H1 (cell line): Measurements from ENCODE around the gene SMG7. TPM values are rescaled to one million over a fixed set of nuclear protein-coding genes. Genes with fewer than 3 reads are reported as not detected.

Experiments used
- CTCF ChIA-PET: fragments of 300-600 bp; sonication (Branson Sonifier 250); formaldehyde crosslinking; loops from one replicate; lab custom pipeline; 2021; ENCODE audit not compliant: partially characterized antibody; lab: Charles Lee
- POLR2A ChIA-PET: fragments of 300-600 bp; sonication (Branson Sonifier 250); formaldehyde crosslinking; loops from one replicate; lab custom pipeline; 2021; ENCODE audit warnings: inconsistent platforms; ENCODE audit not compliant: partially characterized antibody; lab: Charles Lee
- DNase-seq, 2 experiments: peaks; one replicate each; pipeline versions ENCODE4 v3.0.0 to v3.0.0-alpha.2; 2010 to 2022; ENCODE audit warnings: low spot score in 2 of 2, low read depth in 1 of 2, mixed read lengths in 1 of 2
- FAIRE-seq: peaks from 2 replicates; lab custom pipeline; 2011; peaks lifted over from hg19 to GRCh38; lab: Jason Lieb, UNC
- H2AFZ ChIP-seq: 2 replicates; pipeline ENCODE4 v1.8.1; 2012; ENCODE audit warnings: low read length, inconsistent platforms
- H2AK5ac ChIP-seq: 2 replicates; pipeline ENCODE4 v1.6.1; 2013; ENCODE audit warnings: low read depth, low read length
- H2BK120ac ChIP-seq: replicated peaks from 2 replicates; pipeline ENCODE3; 2013; ENCODE audit warnings: low read depth, low read length, inconsistent platforms
- H2BK12ac ChIP-seq: 2 replicates; pipeline ENCODE4 v1.6.1; 2013; ENCODE audit warnings: low read depth, low read length
- H2BK15ac ChIP-seq: 2 replicates; pipeline ENCODE4 v1.6.1; 2013; ENCODE audit warnings: low read length
- H2BK20ac ChIP-seq: 2 replicates; pipeline ENCODE4 v1.6.1; 2013; ENCODE audit warnings: low read length
- H2BK5ac ChIP-seq: 2 replicates; pipeline ENCODE4 v1.6.1; 2013; ENCODE audit warnings: low read depth, low read length
- H3K14ac ChIP-seq: 2 replicates; pipeline ENCODE4 v1.6.1; 2013; ENCODE audit warnings: inconsistent platforms; ENCODE audit not compliant: insufficient read length
- H3K18ac ChIP-seq: 2 replicates; pipeline ENCODE4 v1.6.1; 2013; ENCODE audit warnings: low read length; ENCODE audit errors: extremely low read depth
- H3K23ac ChIP-seq: 2 replicates; pipeline ENCODE4 v1.6.1; 2013; ENCODE audit warnings: inconsistent platforms; ENCODE audit not compliant: insufficient read length
- H3K23me2 ChIP-seq: 2 replicates; pipeline ENCODE4 v1.6.1; 2013; ENCODE audit warnings: low read depth, low read length
- H3K27ac ChIP-seq: 2 replicates; pipeline ENCODE4 v1.6.1; 2011; ENCODE audit warnings: low read depth, low read length, inconsistent platforms
- H3K27me3 ChIP-seq, 4 experiments: replicated peaks in 1 of 4; 1 replicate in 1 of 4; 2 replicates in 3 of 4; pipeline versions ENCODE4 v1.6.1 to v1.8.1; 2011 to 2013; ENCODE audit warnings: low read length in 3 of 4, mild to moderate bottlenecking in 3 of 4, inconsistent platforms in 2 of 4, mixed read lengths in 2 of 4, moderate library complexity in 1 of 4; ENCODE audit not compliant: control insufficient read depth in 3 of 4, insufficient read depth in 3 of 4; ENCODE audit errors: extremely low read depth in 1 of 4
- H3K36me3 ChIP-seq, 4 experiments: 2 replicates each; pipeline versions ENCODE4 v1.6.1 to v1.8.1; 2011 to 2013; ENCODE audit warnings: mild to moderate bottlenecking in 4 of 4, low read length in 3 of 4, moderate library complexity in 2 of 4, control low read depth in 1 of 4, inconsistent platforms in 1 of 4; ENCODE audit not compliant: insufficient read depth in 4 of 4, control insufficient read depth in 2 of 4
- H3K4ac ChIP-seq: replicated peaks from 2 replicates; pipeline ENCODE3; 2013; ENCODE audit warnings: low read length, low read depth, mixed read lengths, inconsistent platforms; ENCODE audit not compliant: insufficient read length
- H3K4me1 ChIP-seq, 4 experiments: replicated peaks in 1 of 4; 1 replicate in 1 of 4; 2 replicates in 3 of 4; pipeline versions ENCODE4 v1.6.1 to v1.8.1; 2011 to 2013; ENCODE audit warnings: low read length in 3 of 4, inconsistent platforms in 2 of 4, mixed read lengths in 1 of 4; ENCODE audit not compliant: insufficient read depth in 4 of 4, control insufficient read depth in 3 of 4
- H3K4me2 ChIP-seq, 2 experiments: 2 replicates each; pipeline versions ENCODE4 v1.6.1 to v1.8.1; 2011 to 2013; ENCODE audit warnings: low read depth in 2 of 2, low read length in 2 of 2, control low read depth in 1 of 2, inconsistent platforms in 1 of 2, mild to moderate bottlenecking in 1 of 2; ENCODE audit not compliant: insufficient read depth in 1 of 2
- H3K4me3 ChIP-seq, 4 experiments: fragments of 200-600, 300-600 bp in 1 of 4; sonication (generic), shearing (Covaris generic), sonication (Bioruptor Twin) in 1 of 4; 2 replicates each; pipeline versions ENCODE4 v1.5.1 to v1.8.1; 2011 to 2016; ENCODE audit warnings: low read length in 4 of 4, low read depth in 3 of 4, control low read depth in 2 of 4, inconsistent platforms in 2 of 4, mild to moderate bottlenecking in 2 of 4, mixed read lengths in 1 of 4, moderate library complexity in 1 of 4; ENCODE audit not compliant: insufficient read depth in 2 of 4; ENCODE audit errors: extremely low read depth in 1 of 4
- H3K56ac ChIP-seq: replicated peaks from 2 replicates; pipeline ENCODE3; 2013; ENCODE audit warnings: low read depth, mild to moderate bottlenecking, mixed read lengths, low read length, inconsistent platforms; ENCODE audit not compliant: insufficient read length
- H3K79me1 ChIP-seq: 2 replicates; pipeline ENCODE4 v1.6.1; 2013; ENCODE audit warnings: low read depth, low read length, control low read depth
- H3K79me2 ChIP-seq, 2 experiments: 2 replicates each; pipeline versions ENCODE4 v1.6.1 to v1.8.1; 2012 to 2013; ENCODE audit warnings: low read length in 2 of 2, mild to moderate bottlenecking in 2 of 2, inconsistent platforms in 1 of 2; ENCODE audit not compliant: insufficient read depth in 2 of 2, control insufficient read depth in 1 of 2
- H3K9ac ChIP-seq, 4 experiments: replicated peaks in 1 of 4; 1 replicate in 1 of 4; 2 replicates in 3 of 4; pipeline versions ENCODE4 v1.6.1 to v1.8.1; 2011 to 2013; ENCODE audit warnings: low read depth in 3 of 4, low read length in 3 of 4, control low read depth in 2 of 4, mild to moderate bottlenecking in 2 of 4, moderate library complexity in 2 of 4, inconsistent platforms in 1 of 4; ENCODE audit errors: extremely low read depth in 1 of 4
- H3K9me3 ChIP-seq, 2 experiments: 2 replicates each; pipeline versions ENCODE4 v1.6.1 to v1.8.1; 2012 to 2013; ENCODE audit warnings: mild to moderate bottlenecking in 2 of 2, moderate library complexity in 2 of 2, control low read depth in 1 of 2, inconsistent platforms in 1 of 2, low read depth in 1 of 2, low read length in 1 of 2, mixed read lengths in 1 of 2; ENCODE audit not compliant: insufficient read depth in 2 of 2
- H4K20me1 ChIP-seq, 2 experiments: replicated peaks in 1 of 2; 2 replicates each; pipeline versions ENCODE3 to v1.8.1; 2011 to 2013; ENCODE audit warnings: inconsistent platforms in 2 of 2, low read length in 2 of 2, mild to moderate bottlenecking in 1 of 2; ENCODE audit not compliant: insufficient read depth in 2 of 2, control insufficient read depth in 1 of 2
- H4K5ac ChIP-seq: 2 replicates; pipeline ENCODE4 v1.6.1; 2013; ENCODE audit warnings: low read length, low read depth, mixed read lengths, inconsistent platforms; ENCODE audit not compliant: insufficient read length
- H4K8ac ChIP-seq: 2 replicates; pipeline ENCODE4 v1.8.0; 2013; ENCODE audit warnings: mild to moderate bottlenecking, moderate library complexity, low read length, inconsistent platforms; ENCODE audit not compliant: insufficient read depth; ENCODE audit errors: extremely low read depth
- H4K91ac ChIP-seq: replicated peaks from 2 replicates; pipeline ENCODE3; 2013; ENCODE audit warnings: low read length, mixed read lengths, inconsistent platforms; ENCODE audit not compliant: insufficient read length
- CBX5 ChIP-seq: fragments of 300-800, 300-1000 bp; sonication (generic); IDR thresholded peaks from 2 replicates; pipeline ENCODE4 v1.7.1; 2016; ENCODE audit warnings: antibody characterized with exemption, low read length, low read depth
- CTCF ChIP-seq, 3 experiments: IDR thresholded peaks; 1 replicate in 2 of 3; 2 replicates in 1 of 3; pipeline versions ENCODE4 v1.5.1 to v1.6.1; 2011; ENCODE audit warnings: low read length in 3 of 3, mild to moderate bottlenecking in 3 of 3, inconsistent platforms in 2 of 3, low read depth in 1 of 3, moderate library complexity in 1 of 3; ENCODE audit not compliant: insufficient read depth in 1 of 3; ENCODE audit errors: control extremely low read depth in 1 of 3
- EGR1 ChIP-seq: IDR thresholded peaks from 2 replicates; pipeline ENCODE4 v1.6.1; 2011; ENCODE audit warnings: low read depth, low read length, borderline replicate concordance
- HDAC6 ChIP-seq: IDR thresholded peaks from one replicate; pipeline ENCODE4 v1.7.1; 2012; ENCODE audit warnings: low read depth, mild to moderate bottlenecking, inconsistent platforms, low read length, moderate library complexity
- JUND ChIP-seq: IDR thresholded peaks from 2 replicates; pipeline ENCODE4 v1.6.1; 2011; ENCODE audit warnings: mild to moderate bottlenecking, improper control_type of control experiment, low read length
- MAFK ChIP-seq: IDR thresholded peaks from 2 replicates; pipeline ENCODE4 v1.6.1; 2012; ENCODE audit warnings: low read depth, mild to moderate bottlenecking, improper control_type of control experiment, low read length
- PHF8 ChIP-seq: fragments of 200-600 bp; sonication (generic); conservative IDR thresholded peaks from 2 replicates; pipeline ENCODE4 v1.7.1; 2012; ENCODE audit warnings: low read depth, mild to moderate bottlenecking, inconsistent platforms, low read length, moderate library complexity
- RNF2 ChIP-seq: fragments of 200-900, 300-1000 bp; sonication (generic); IDR thresholded peaks from 2 replicates; pipeline ENCODE4 v1.7.1; 2016; ENCODE audit warnings: borderline replicate concordance, low read depth, mild to moderate bottlenecking, antibody characterized with exemption, low read length; ENCODE audit not compliant: poor library complexity, severe bottlenecking; ENCODE audit errors: missing control alignments
- SIRT6 ChIP-seq: IDR thresholded peaks from one replicate; pipeline ENCODE4 v1.7.1; 2012; ENCODE audit warnings: low read length, inconsistent platforms
- SP1 ChIP-seq: IDR thresholded peaks from 2 replicates; pipeline ENCODE4 v1.6.1; 2011; ENCODE audit warnings: low read depth, low read length
- SP4 ChIP-seq: IDR thresholded peaks from 2 replicates; pipeline ENCODE4 v1.6.1; 2012; ENCODE audit warnings: low read length, inconsistent platforms
- TAF7 ChIP-seq: optimal IDR thresholded peaks from 2 replicates; pipeline ENCODE3; 2011; ENCODE audit warnings: low read depth, mild to moderate bottlenecking, inconsistent platforms, low read length, moderate library complexity, borderline replicate concordance
- WGBS, 2 experiments: shearing (Covaris generic) in 1 of 2; methylation state at CpG; one replicate each; pipeline versions ENCODE4 v1.1.6 to v1.1.7; 2013 to 2015; ENCODE audit warnings: low lambda C conversion rate in 2 of 2, mixed read lengths in 2 of 2, inconsistent platforms in 1 of 2, low coverage in 1 of 2, missing lambda C conversion rate in 1 of 2; ENCODE audit not compliant: insufficient replicate concordance in 2 of 2, insufficient coverage in 1 of 2, insufficient read length in 1 of 2; ENCODE audit errors: extremely low coverage in 1 of 2, missing lambda C conversion rate in 1 of 2; 5-methylcytosine and 5-hydroxymethylcytosine counted together
- polyA plus RNA-seq, 7 experiments: library from polyadenylated mRNA; depleted of rRNA in 3 of 7; stranded (reverse) in 5 of 7; unstranded in 2 of 7; fragments of >200 nt in 5 of 7; fragments of 200-250 nt in 2 of 7; gene quantifications; 1 replicate in 5 of 7; 2 replicates in 1 of 7; 4 replicates in 1 of 7; pipeline versions ENCODE4 v1.2.1 to v1.2.3, GENCODE V29; 2011 to 2013; ENCODE audit warnings: missing spikeins in 2 of 7, mixed read lengths in 2 of 7
- total RNA-seq: library from RNA; stranded (reverse); fragmentation: NEBNext Ultra II Directional; extraction: Animal tissue kit (Norgen Biotek cat#: 25700); gene quantifications from 2 replicates; pipeline ENCODE4 v1.2.1, GENCODE V29; 2021

Gene SMG7
- total and polyA plus RNA-seq, 2 of the 8 experiments (the other 6 are each of a cell fraction or from before 2014, with no cell fraction given), result 39.3 to 65.6 TPM

- ChIA-PET POLR2A (no interaction called here), CTCF (interaction anchor here (1.5 kb wide), 1 partner anchor 24 kb away, joined by 3 read pairs; no protein-coding TSS in a partner anchor)
- 82% methylated on average over 2 of the region's 2 CpGs; no CpG with 5 or more reads in 1 of the 2 experiments for WGBS, 2 experiments
- no peak overlapping the region for H3K4ac ChIP-seq
- H2AK5ac ChIP-seq, result no peak overlapping the region
- H2BK20ac ChIP-seq, result no peak overlapping the region
- peaks cover 0 to 46% (median 8%) of the 10 kb centered on the region in 4 experiments; a peak in 5 of 8 replicates for H3K36me3 ChIP-seq
- H3K27me3 ChIP-seq, result no peaks in the 10 kb centered on the region
- no peak overlapping the region for H3K9ac ChIP-seq
- peaks cover 2% of the 10 kb centered on the region; the same call in 1 of the 2 replicates for H3K79me1 ChIP-seq
- H3K23ac ChIP-seq, result no peak overlapping the region
- no peak overlapping the region for H2BK12ac ChIP-seq
- no peak overlapping the region for H3K27ac ChIP-seq
- peaks cover 0 to 4% of the 10 kb centered on the region in 2 experiments for H4K20me1 ChIP-seq
- no peak overlapping the region for H3K4me3 ChIP-seq
- H3K56ac ChIP-seq, result no peak overlapping the region
- no peaks in the 10 kb centered on the region for H3K9me3 ChIP-seq
- H2BK120ac ChIP-seq, result no peak overlapping the region
- H2AFZ ChIP-seq, result no peak overlapping the region
- H3K18ac ChIP-seq, result no peak overlapping the region
- no peaks in the 10 kb centered on the region for H3K4me1 ChIP-seq
- no peak overlapping the region for H3K4me2 ChIP-seq
- no peak for DNase-seq
- H2BK5ac ChIP-seq, result no peak overlapping the region
- no peak overlapping the region for H4K91ac ChIP-seq
- H2BK15ac ChIP-seq, result no peak overlapping the region
- H3K79me2 ChIP-seq, result peaks cover 0 to 11% of the 10 kb centered on the region in 2 experiments; a peak in 1 of 4 replicates
- no peaks in the 10 kb centered on the region for H3K23me2 ChIP-seq
- FAIRE-seq, result no peak
- no peak overlapping the region for H4K5ac ChIP-seq
- no peak overlapping the region for H3K14ac ChIP-seq
- H4K8ac ChIP-seq, result no peak overlapping the region
- no peak for TF ChIP-seq SP1
- no peak for TF ChIP-seq SP4
- no peak for TF ChIP-seq JUND
- TF ChIP-seq PHF8, result no peak
- no peak for TF ChIP-seq RNF2
- TF ChIP-seq SIRT6, result no peak
- TF ChIP-seq MAFK, result no peak
- no peak for TF ChIP-seq TAF7
- TF ChIP-seq EGR1, result no peak
- no peak for TF ChIP-seq HDAC6
- TF ChIP-seq CBX5, result no peak
- no peak for TF ChIP-seq CTCF (IDR thresholded peaks at IDR 0.05; ENCODE audit: control extremely low read depth in 1 of 3, insufficient read depth in 1 of 3, low read depth in 1 of 3, low read length in 3 of 3)
Measured at GRCh38 chr1:183516725-183517124, 44.4 kb downstream of the SMG7 start.
